HG03520 (cell line): Measurements from ENCODE around the gene LRCH1.

Experiments
- ATAC-seq: cut with Tn5 transposase; IDR thresholded peaks from one replicate; pipeline ENCODE4 v1.9.1; 2021; ENCODE audit warnings: mild to moderate bottlenecking, moderate library complexity; ENCODE audit not compliant: unreplicated experiment

LRCH1 gene

DNA sequence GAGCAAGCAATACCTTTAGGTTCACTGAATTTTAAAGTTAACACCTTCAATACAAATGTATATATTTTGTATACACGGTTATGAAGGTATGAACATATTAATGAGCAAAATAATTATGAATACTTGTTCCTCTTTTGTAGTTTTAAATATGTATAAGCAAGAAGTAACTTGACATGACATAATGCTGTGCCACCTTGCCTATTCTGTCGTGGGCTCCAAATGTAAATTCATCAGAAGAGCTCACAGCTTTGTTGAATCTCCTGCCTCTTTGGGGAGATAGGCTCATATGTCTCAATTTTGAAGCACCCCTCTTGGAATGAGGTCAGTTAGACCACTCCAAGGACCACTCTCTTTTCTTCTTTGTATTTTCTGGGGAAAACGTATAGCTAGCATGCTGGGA, 59.3 kb downstream of the LRCH1 start:
- ATAC-seq: no peak

DNA sequence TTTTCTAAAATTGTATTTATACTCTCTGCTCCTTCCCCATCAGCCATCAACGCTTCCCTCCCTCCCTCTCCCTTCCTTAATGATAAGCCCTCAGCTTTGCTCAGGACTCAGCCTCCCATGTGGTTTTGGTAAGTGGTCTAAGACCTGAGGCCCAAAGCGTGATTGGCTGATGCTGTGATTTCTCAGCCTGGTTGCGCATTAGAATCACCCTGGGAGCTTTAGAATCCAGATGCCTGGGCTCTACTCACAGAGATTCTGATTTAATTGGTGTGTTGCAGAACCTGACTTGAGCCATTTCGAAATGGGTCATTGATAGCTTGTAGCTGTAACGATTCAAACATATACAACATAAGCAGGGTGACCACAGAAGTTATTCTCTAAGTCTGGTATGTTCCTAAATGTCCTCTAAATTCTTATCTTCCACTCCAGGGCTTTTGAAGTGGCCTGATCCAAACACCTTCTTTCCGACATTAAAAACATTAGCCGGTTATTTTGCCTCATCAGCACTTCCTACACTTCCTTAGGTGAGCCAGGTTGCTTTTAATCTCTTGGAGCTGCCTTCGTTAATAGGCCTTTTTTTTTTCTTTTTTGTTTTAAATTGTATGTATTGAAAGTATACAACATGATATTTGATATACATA, 60.6 kb downstream of the LRCH1 start:
- no peak for ATAC-seq

DNA sequence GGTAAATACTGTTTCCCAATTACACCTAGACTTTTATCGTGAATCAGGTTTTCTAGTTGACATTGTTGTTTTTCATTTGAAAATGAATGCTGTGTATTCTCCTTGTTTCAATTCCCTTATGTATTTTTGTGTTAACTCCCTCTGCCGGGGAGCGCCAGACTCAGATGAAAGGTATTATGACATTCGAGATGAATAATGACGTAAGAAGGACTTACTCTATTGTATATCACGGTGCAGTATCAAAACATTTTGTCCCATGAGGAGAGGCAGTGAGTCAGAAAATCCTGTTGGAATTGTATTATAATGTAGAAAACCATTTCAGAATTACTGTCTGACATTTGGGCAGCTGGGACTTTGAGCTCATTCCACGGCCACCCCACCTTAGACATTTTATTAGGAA, 61.6 kb downstream of the LRCH1 start:
- no peak for ATAC-seq

DNA sequence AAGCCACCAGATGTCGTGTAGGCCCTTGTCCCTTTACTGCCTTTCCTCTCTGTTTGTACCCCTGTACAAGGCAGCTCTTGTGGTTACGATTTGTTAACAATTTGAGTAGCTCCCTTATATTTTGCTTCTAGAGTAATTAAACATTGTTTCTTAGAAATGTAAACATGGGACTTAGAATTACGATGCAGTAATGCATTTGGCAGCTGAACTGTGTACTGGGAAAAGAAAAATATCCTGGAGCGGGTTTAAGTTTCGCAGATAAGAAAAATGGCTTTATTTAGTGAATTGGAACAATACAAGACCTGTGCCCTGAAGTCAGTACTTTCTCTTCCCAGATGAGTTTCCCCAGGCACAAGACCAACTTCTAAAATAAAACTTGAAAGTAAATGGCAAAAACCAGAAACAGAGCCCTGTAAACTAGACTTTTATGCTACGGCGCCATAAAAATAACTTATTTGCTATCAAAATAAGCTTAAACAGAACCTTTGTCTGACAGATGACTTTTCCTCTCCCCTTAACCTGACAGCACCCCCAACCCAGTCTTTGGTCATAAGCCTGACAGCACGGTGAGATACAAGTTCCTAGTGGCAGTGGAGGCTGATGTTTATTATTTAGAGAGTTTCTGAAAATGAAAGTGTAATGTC, 63.0 kb downstream of the LRCH1 start:
- no peak for ATAC-seq

DNA sequence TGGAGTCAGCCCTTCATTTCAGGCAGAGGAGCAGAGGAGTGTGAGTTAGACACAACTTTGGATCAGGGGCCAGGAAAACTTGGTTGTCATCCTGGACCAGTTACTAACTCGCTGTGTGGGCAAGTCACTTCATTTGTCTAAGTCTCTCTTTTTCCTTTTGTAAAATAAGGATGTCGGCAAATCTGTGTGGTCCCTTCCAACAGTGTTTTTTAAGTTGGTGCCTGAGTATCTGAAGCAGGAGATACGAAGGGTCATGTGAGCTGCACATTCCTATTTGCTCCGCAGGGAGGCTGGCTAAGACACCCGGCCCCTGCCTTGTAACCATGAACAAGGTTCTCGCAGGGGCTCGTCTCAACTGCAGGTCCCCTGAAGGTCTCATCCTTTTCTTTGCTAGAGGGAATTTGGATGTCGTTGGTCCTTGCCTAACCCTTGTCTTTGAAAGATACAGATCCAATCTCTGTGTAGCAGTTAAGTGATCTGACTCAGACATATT, 64.3 kb downstream of the LRCH1 start:
- ATAC-seq: no peak

DNA sequence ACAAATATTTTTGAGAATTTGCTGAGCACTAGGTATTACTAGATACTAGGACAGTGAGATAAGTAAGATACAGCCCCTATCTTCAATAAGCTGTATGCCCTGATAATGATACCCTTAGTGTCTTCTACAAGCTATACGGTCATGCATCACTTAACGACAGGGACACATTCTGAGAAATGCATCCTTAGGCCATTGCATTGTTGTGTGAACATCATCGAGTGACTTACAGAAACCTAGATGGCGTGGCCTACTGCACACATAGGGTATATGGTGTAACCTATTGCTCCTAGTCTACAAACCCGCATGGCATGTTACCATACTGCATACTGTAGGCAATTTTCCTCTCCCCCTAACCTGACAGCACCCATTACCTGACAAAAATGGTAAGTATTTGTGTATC, 64.9 kb downstream of the LRCH1 start:
- no peak for ATAC-seq

DNA sequence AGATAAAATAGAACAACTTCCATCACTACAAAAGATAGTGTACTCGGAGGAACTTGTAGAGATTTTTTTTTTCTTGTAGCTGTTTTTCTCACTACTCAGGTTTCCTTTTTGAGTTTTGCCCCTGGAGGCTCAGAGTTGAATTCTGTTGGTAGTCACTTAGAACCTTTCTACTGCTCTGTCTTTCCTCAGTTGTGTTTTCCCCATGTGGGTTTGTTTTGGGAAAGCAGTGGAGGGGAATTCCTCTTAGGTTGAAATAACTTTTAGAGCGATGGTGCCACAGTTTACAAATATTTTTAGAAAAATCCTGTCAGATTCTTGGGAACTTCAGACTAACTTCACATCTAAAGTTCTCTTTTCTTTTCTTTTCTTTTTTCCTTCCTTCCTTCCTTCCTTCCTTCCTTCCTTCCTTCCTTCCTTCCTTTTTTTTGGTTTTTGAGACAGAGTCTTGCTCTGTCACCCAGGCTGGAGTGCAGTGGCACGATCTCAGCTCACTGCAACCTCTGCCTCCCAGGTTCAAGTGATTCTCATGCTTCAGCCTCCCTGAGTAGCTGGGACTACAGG, 65.8 kb downstream of the LRCH1 start:
- no peak for ATAC-seq

DNA sequence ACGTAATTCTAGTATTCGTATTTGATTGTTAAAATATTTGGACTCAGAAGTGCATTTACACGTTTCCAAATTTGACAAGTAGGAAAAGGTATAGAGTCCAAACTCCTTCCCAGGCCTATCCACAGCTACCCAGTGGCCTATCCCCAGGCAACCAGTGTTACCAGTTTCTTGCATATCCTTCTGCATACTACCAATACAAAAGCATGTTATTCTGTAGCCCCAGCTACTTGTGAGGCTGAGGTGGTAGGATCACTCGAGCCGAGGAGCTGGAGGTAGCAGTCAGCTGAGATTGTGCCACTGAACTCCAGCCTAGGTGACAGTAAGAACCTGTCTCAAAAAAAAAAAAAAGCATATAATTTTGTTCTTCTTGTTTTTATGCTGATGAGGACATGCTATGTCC, 67.1 kb downstream of the LRCH1 start:
- no peak for ATAC-seq

DNA sequence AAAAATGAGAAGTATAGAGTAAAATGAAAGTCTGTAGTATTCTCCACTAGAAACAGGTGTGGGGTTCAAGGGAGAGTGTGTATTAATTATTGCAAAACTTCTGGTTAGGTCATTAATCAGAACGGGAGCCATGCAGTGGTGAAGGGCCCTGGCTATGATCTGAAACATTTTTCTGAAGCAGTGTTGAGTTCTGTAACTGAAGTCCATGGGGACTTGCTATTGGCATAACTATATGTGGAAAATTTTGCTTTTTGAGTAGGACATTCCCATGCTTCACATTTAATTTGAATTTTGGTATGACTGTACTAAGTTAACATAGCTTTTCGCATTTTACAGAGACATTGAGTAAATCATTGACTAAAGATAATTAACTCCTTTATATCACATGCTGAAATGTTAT, 67.5 kb downstream of the LRCH1 start:
- ATAC-seq: no peak

DNA sequence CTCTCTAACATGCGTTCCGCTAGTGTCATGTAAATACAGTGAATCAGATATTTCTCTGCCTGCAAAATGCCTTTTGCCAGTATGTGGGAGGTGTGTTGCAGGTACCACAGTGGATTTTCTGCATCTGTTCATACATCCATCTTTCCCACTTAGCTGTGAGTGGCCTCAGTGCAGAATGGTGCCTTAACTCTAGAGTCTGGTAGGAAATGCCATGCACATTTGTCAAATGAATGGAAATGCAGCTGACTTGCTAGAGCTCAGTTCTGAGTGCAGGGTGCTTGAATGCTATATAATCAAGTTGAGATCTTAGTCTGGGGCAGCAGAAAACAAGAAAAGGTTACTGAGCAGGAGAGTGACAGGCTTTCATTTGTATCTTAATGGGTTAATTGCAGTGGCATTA, 68.2 kb downstream of the LRCH1 start:
- ATAC-seq: no peak

DNA sequence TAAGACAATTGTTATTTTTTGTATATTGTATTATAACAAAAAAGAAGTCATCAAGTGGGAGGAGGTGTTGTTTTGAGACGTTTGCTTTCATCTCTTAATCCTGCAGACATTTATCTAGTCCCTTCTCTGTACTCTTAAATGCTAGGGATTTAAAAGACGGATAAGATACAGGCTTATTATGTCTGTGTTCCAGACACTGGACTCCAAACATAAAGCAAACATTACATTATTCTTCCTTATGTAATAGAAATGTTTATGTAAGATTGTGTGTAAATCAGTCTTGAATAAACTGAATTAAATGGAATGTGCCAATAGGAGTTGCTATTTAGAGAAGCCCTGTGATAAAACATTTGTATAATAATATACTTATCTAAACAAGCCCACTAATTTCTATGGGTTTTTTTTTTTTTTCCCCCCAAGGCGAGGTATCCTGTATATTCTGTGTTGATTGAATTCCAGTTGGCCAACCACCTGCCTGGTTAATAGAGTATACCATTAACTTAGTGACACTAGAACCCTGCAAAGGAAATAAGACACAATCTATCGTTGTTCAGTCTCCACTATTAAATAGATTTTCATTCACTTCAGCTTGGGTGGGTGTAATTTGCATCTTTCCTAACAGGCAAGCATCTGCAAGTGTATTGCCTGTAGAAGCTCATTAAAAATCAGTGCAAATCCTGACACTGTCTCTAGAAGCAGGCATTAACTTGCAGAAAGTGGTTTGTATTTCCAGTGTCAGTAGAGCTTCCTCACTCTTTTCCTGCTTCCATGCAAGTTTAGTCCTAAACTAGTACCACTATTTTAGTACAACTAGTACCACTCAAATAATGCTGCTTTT, 69.0 kb downstream of the LRCH1 start:
- no peak for ATAC-seq

DNA sequence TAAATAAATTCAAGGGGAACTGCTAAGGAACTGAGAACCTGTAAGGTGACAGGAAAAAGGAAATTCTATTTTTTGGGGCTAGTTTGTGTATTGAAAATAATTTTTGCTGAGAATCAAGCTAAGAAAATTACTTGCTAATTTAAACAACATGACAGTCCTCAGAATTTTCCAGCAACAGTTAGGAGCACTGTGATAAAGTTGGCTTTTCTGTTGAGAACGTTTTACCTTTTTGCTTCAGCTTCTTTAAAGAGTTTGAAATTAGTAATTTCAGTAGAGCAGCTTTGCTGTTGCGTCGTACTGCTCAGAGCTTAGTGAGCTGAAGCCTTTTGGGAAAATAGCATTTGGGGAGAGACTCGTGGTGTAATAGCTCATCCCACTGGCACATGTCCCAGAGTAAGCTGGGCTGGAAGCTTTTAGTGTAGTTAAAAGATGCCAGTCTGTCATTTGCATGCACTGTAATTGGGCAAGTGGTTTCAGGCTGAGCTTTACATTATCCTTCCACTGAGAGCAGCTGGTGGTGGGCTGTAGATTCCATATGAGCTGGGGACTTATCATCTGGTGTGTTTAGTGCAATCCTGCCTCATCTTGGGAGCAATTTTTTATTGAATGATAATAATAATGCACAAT, 69.8 kb downstream of the LRCH1 start:
- no peak for ATAC-seq

DNA sequence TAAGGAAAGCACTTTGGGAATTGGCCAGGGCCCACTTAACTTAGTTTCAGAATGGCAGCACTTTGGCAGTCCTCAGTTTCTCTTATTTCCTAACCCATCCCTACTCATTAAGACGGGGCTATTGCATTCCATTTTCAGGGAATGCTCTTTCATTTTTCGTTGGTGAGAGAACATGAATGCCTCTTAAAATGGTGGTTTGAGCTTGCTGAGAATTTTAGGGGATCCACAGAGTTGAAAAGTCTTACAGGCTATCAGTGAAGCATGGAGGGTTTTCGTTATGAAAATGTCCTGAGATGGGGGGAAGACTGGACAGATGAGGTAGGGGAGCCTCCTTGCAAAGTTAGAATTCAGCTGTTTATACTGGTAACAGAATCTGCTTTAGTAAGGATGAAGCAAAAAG, 71.4 kb downstream of the LRCH1 start:
- no peak for ATAC-seq

DNA sequence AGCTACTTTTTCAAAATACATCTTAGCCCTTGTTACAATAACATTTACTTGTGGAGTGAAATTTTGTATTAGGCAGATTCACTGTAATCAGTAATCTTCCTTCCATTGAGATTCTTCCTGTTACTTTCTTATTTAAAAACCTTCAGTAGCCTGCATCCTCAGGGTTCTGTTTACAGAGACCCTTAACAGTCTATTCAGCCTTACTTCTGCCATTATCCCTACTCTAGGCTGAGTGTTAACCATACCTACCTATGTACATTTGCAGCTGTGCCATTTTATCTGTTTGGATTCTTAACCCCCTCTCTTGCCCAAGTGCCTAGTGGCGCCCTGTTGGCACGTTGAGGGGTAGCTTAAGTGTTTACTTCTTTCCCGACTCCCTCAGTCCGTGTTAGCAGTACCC, 71.9 kb downstream of the LRCH1 start:
- ATAC-seq: no peak

DNA sequence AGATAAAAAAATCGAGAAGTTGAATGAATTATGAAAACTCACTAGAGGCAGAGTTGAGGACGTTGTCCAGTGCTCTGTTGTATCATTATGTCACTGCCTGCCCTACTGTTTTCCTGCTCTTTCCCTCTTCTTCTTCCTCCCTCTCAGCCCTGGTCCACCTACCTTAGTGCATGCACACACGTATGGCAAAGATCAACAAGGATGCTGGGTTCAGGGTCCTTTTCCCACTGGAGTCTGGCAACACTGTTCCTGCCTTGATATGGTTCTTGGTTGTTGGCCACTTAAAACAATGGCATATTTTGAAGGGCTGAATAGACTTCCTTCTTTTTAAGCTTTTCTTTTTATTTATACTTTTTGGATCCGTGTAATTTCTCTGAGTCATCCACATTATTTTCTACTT, 74.5 kb downstream of the LRCH1 start:
- ATAC-seq: no peak

DNA sequence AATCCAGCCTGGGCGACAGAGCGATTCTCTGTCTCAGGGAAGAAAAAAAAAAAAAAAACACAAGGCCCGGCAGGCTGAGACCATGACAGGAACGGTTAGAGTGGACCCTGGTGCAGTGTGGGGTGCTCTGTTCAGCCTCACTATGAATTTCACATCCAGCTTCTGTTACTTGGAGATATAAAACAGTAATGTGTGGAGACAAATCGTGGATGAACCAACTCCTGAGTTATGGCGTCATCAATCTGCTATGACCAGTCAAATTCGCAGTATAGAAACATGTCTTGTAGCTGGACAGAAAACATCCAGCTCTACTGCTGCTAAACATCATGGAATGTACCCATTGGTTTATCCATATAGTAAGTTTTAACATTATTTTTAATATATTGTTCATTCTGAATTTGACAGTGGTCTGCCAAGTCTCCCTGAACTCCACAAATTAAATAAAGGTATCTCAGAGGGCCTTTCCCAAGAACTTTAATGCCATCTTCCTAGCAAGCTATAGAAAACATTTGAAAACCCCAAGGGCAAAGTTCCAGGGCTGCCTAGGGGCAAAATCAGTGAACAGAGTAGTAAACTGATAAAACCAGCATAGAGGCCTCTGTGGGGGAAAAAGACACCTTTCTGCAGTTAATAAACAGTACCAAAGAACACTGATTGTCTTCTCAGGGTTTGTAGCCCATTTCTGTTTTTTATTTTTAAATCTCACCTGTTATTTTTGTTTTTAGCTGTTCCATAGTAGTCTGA, 75.8 kb downstream of the LRCH1 start:
- no peak for ATAC-seq

DNA sequence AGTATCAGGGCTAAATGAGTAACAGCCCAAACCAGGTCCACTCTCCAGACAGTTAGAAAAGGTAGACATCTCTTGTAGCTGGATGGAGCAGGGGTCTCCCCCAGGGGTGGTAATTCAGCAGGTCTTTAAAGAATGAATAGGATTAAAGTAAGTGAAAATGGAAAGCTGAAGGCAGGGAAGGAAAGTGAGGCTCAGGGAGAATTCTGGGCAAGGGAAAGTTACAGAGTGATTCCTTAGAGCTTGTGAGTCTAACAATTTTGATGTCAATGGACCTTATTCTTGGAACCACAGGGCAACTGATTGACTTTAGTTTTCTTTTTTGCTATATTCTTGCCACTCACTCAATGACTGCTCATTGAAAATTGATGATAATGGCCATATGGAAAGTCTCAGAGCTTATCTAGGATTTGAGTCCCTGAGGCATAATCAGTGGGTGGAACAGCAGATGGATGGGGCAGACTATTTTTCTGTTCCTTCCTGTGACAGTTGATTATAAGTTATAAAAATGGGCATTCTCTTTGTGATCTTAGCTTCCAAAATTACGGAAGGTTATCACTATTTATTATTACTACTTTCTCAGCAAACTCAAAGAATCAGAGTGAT, 76.9 kb downstream of the LRCH1 start:
- ATAC-seq: no peak

DNA sequence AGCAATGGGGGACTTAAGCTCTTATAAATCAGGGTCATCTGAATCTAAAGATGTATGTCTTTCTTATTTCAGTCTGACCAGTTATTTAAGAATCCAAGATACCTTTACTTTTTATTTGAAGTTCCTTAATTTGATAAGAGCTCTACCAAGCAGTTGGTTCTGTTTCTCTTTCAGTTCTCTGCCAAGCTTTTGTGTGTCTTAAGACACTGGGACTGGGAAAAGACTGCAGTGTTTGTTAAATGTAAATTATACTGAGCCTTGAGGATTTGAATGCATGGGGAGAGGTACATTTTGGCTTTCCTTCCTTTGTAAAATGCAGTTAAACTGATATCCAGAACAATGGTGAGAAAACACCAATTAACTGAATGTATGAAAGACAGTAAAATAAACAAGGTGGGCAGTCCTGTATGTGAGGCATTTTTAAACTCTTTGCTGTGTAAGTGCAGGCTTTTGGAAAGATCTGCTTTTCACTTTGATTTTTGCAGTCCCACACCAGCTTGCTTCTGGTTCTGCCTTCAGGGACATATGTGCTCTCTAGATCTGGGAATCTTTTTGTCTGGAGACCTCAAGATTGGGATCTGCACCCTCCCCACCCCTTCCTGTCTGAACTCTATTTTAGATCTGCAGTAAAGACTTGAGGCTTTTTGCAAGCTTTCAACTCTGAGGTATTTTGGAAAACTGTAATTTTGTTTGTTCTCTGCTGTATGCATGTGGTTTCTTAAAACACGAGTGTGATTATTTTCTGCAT, 77.6 kb downstream of the LRCH1 start:
- no peak for ATAC-seq

DNA sequence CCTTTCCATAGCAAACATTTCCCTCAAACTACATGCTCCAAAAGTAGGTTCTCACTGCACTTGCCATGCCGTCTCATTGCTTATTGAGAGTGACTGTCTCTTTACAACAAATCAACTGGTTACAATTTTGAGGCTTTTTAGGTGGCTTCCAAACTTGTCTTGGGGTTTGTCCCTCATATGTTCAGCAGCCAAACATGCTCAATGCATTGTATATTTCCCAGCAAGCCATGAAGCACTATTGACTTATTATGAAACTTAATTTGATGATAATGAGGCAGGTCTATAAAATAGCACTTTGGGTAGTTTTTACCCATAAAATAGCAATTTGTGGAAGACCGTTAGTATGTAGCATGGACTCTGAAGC, 78.2 kb downstream of the LRCH1 start:
- no peak for ATAC-seq

DNA sequence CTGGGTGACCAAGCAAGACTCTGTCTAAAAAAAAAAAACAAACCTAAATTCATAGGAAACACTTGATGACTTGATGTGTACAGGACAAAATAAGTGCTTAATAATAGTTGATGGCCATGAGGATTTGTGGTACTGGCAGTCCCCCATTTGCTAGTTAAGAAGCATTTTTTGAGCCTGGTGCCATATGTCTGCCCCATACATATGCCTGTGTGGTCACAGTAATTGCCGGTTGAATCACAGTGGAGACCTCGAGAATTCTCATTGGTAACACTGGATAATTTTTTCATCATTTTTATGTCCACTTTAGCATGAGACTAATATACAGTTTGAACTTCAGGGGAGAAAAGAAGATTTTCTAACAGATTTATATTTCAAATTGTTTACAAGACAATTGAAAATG, 79.2 kb downstream of the LRCH1 start:
- ATAC-seq: no peak
